GM12891 (cell line): ENCODE measurements around the gene OSMR.

Source experiments
- POLR2A ChIP-seq: IDR thresholded peaks from 2 replicates; pipeline ENCODE4 v1.6.1; 2011; ENCODE audit warnings: low read depth, low read length, control low read depth
- POLR2AphosphoS5 ChIP-seq: IDR thresholded peaks from 2 replicates; pipeline ENCODE4 v1.6.1; 2011; ENCODE audit warnings: low read depth, low read length, control low read depth
- SPI1 ChIP-seq: IDR thresholded peaks from 2 replicates; pipeline ENCODE4 v1.6.1; 2011; ENCODE audit warnings: low read depth, low read length, control low read depth

- no peak for TF ChIP-seq POLR2A
- TF ChIP-seq SPI1, result no peak
- TF ChIP-seq POLR2AphosphoS5, result no peak
These were observed 42.2 kb downstream of the OSMR start for GRCh38 chr5:38888041-38888440.
